Naive thymus-derived CD4-positive, alpha-beta T cell (primary cell): ENCODE measurements around the gene ABCC8. TPM values are rescaled to one million over a fixed set of nuclear protein-coding genes. Genes with fewer than 3 reads are reported as not detected.

Experiments used
- ATAC-seq: fragments of 150-1000 bp; cut with Tn5 transposase; 2 replicates; pipeline ENCODE4 v1.10.0; 2021; ENCODE audit warnings: mild to moderate bottlenecking, moderate library complexity
- CTCF ChIA-PET: fragments of 350-600 bp; sonication (Branson Sonifier 250); formaldehyde crosslinking; loops from one replicate; lab custom pipeline; 2021; ENCODE audit warnings: antibody characterized with exemption; lab: Charles Lee
- POLR2A ChIA-PET: fragments of 350-600 bp; sonication (Branson Sonifier 250); formaldehyde crosslinking; loops from one replicate; lab custom pipeline; 2021; ENCODE audit warnings: antibody characterized with exemption, inconsistent platforms; lab: Charles Lee
- DNase-seq, 9 donors: peaks; one replicate each; pipeline versions ENCODE4 v3.0.0 to v3.0.0-alpha.2; 2020 to 2022; ENCODE audit warnings: mixed read lengths in 1 of 9
- H3K27ac ChIP-seq: one replicate; pipeline ENCODE4 v1.7.0; 2013; ENCODE audit warnings: mild to moderate bottlenecking, low read depth, low read length, moderate library complexity
- H3K27me3 ChIP-seq, 2 donors: one replicate each; pipeline ENCODE4 v1.7.0; 2013; ENCODE audit warnings: low read length in 2 of 2, mild to moderate bottlenecking in 2 of 2, moderate library complexity in 2 of 2; ENCODE audit not compliant: control insufficient read depth in 2 of 2, insufficient read depth in 2 of 2
- H3K36me3 ChIP-seq, 3 experiments: 1 replicate in 2 of 3; 2 replicates in 1 of 3; pipeline ENCODE4 v1.7.0; 2013; ENCODE audit warnings: low read length in 3 of 3, mild to moderate bottlenecking in 3 of 3, moderate library complexity in 1 of 3; ENCODE audit not compliant: insufficient read depth in 3 of 3, control insufficient read depth in 2 of 3
- H3K4me1 ChIP-seq, 2 donors: one replicate each; pipeline ENCODE4 v1.7.0; 2013; ENCODE audit warnings: low read length in 2 of 2, mild to moderate bottlenecking in 2 of 2, moderate library complexity in 1 of 2; ENCODE audit not compliant: control insufficient read depth in 2 of 2, insufficient read depth in 2 of 2
- H3K4me3 ChIP-seq: 2 replicates; pipeline ENCODE4 v1.7.0; 2013; ENCODE audit warnings: mild to moderate bottlenecking, low read length
- H3K9me3 ChIP-seq, 3 experiments: 1 replicate in 2 of 3; 2 replicates in 1 of 3; pipeline ENCODE4 v1.7.0; 2013; ENCODE audit warnings: low read length in 3 of 3; ENCODE audit not compliant: control insufficient read depth in 2 of 3
- H3K27ac Mint-ChIP-seq, 9 donors: one replicate each; pipeline ENCODE4 v1.8.0; 2020 to 2022; ENCODE audit warnings: mixed read lengths in 9 of 9, mild to moderate bottlenecking in 8 of 9, moderate library complexity in 5 of 9, inconsistent platforms in 2 of 9
- H3K27me3 Mint-ChIP-seq, 5 donors: one replicate each; pipeline ENCODE4 v1.8.0; 2021 to 2022; ENCODE audit warnings: mixed read lengths in 5 of 5, mild to moderate bottlenecking in 1 of 5
- H3K36me3 Mint-ChIP-seq, 5 donors: one replicate each; pipeline ENCODE4 v1.8.0; 2020 to 2022; ENCODE audit warnings: mixed read lengths in 5 of 5, mild to moderate bottlenecking in 3 of 5, inconsistent platforms in 1 of 5
- H3K4me1 Mint-ChIP-seq, 7 donors: one replicate each; pipeline ENCODE4 v1.8.0; 2020 to 2022; ENCODE audit warnings: mixed read lengths in 7 of 7, mild to moderate bottlenecking in 3 of 7, inconsistent platforms in 1 of 7
- H3K4me3 Mint-ChIP-seq, 10 donors: one replicate each; pipeline ENCODE4 v1.8.0; 2020 to 2022; ENCODE audit warnings: mild to moderate bottlenecking in 10 of 10, mixed read lengths in 10 of 10, moderate library complexity in 6 of 10, inconsistent platforms in 2 of 10
- H3K9me3 Mint-ChIP-seq, 11 donors: one replicate each; pipeline ENCODE4 v1.8.0; 2020 to 2022; ENCODE audit warnings: mixed read lengths in 11 of 11, mild to moderate bottlenecking in 4 of 11, inconsistent platforms in 1 of 11, moderate library complexity in 1 of 11
- intact Hi-C, 2 donors: fragments of 100-400 bp; cut with micrococcal nuclease; formaldehyde crosslinking; loops; one replicate each; pipeline ENCODE4 v1.15.1; 2023
- polyA plus RNA-seq, 2 donors: library from polyadenylated mRNA; unstranded; fragments of 300-500 nt; fragmentation: Illumina TruSeq; gene quantifications; one replicate each; pipeline ENCODE4 v1.2.3, GENCODE V29; 2021
- total RNA-seq, 6 experiments: library from RNA in 5 of 6; stranded (reverse) in 5 of 6; gene quantifications; 1 replicate in 5 of 6; 2 replicates in 1 of 6; pipeline ENCODE4 v1.2.3 and lab custom pipeline; 2021 to 2026

ABCC8 gene
- total and polyA plus RNA-seq, 7 experiments from 2014 or later = 0.36 TPM; not detected in 6

DNA sequence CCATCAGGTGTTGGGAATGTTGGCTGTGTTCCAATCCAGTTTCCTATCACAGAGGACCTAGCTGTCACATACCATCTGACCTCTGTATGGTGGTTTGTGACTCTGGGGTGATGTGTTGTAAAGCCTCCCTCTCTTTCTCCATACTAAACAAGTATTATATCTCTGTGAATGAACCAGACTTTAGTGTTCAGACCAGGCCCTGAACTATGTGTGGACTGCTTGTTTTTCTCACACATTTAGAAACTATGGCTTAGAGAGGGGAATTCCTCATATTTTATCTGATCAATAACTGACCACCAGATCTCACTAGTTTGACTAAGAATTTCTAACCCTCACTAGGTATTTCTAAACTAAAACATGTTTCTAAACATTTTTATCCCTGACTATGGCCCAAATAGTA, 107.6 kb downstream of the ABCC8 start:
- ChIA-PET CTCF (no interaction called here), POLR2A (no interaction called here)
- H3K27me3 Mint-ChIP-seq = peaks cover 0 to 5% (median 0%) of the 10 kb centered on the region in 5 donors
- H3K4me1 Mint-ChIP-seq = peaks cover 0 to 10% (median 0%) of the 10 kb centered on the region in 7 donors
- no peak overlapping the region for H3K4me3 Mint-ChIP-seq
- no peak overlapping the region for H3K27ac ChIP-seq
- H3K9me3 Mint-ChIP-seq = peaks cover 8 to 61% (median 41%) of the 10 kb centered on the region in 11 donors
- no peaks in the 10 kb centered on the region for H3K27me3 ChIP-seq
- H3K4me1 ChIP-seq = no peaks in the 10 kb centered on the region
- ATAC-seq = no peak
- H3K36me3 Mint-ChIP-seq = peaks cover 39 to 58% (median 47%) of the 10 kb centered on the region in 5 donors
- no peak overlapping the region for H3K27ac Mint-ChIP-seq
- intact Hi-C loops = no loop called here
- no peak for DNase-seq
- H3K4me3 ChIP-seq = no peak overlapping the region
- H3K9me3 ChIP-seq = peaks cover 0 to 45% (median 4%) of the 10 kb centered on the region in 3 experiments
- H3K36me3 ChIP-seq = peaks cover 0 to 6% (median 0%) of the 10 kb centered on the region in 3 experiments

DNA sequence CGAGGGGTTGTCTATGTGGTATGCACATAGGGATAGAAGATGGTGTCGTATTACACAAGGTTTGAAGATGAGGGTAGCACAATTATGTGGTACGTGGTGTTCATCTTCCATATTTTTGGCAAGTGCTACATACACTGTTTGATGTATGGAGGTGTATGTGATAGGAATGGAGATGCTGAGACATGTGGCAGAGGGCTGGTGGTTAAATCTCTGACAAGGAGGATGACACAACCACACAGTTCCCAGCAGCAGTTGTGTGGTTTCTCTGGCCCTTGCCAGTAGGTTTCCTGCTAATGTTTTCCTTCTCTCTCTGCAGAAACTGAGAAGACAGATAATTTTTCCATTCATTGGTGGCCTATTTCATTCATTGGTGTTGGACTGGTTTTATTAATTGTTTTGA, 108.1 kb downstream of the ABCC8 start:
- no peak overlapping the region for H3K4me3 Mint-ChIP-seq
- H3K27ac Mint-ChIP-seq = no peak overlapping the region
- H3K27me3 ChIP-seq = no peaks in the 10 kb centered on the region
- H3K9me3 Mint-ChIP-seq = peaks cover 8 to 56% (median 41%) of the 10 kb centered on the region in 11 donors
- intact Hi-C loops = no loop called here
- ChIA-PET POLR2A (no interaction called here), CTCF (no interaction called here)
- H3K36me3 ChIP-seq = peaks cover 0 to 6% (median 0%) of the 10 kb centered on the region in 3 experiments
- peaks cover 0 to 5% (median 0%) of the 10 kb centered on the region in 5 donors for H3K27me3 Mint-ChIP-seq
- H3K27ac ChIP-seq = no peak overlapping the region
- H3K4me1 ChIP-seq = no peaks in the 10 kb centered on the region
- peaks cover 0 to 10% (median 0%) of the 10 kb centered on the region in 7 donors for H3K4me1 Mint-ChIP-seq
- H3K36me3 Mint-ChIP-seq = peaks cover 39 to 57% (median 47%) of the 10 kb centered on the region in 5 donors
- H3K9me3 ChIP-seq = peaks cover 0 to 42% (median 4%) of the 10 kb centered on the region in 3 experiments
- no peak for ATAC-seq
- no peak for DNase-seq
- no peak overlapping the region for H3K4me3 ChIP-seq

DNA sequence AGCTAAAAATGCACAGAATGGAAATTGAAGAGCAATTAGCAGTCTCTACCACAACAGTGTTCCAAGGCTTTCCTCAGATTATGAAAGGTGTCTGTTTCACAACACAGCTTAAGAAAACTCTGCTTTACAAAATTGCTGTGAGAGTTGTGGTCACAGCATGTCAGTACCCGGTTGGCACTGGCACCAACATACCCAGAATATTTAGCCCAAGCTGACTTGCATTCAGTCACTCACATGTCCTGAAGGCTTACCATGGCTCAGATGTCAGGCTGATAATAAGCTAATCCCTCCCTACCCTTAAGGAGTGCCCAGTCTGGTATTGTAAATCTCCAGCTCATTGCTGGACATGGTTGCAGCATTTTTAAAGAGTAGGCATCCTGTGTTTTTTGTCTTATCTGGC, 110.2 kb downstream of the ABCC8 start:
- H3K9me3 ChIP-seq = peaks cover 0 to 21% (median 3%) of the 10 kb centered on the region in 3 experiments
- no peak for ATAC-seq
- H3K27ac ChIP-seq = no peak overlapping the region
- no peak overlapping the region for H3K4me3 ChIP-seq
- H3K36me3 Mint-ChIP-seq = peaks cover 28 to 43% (median 39%) of the 10 kb centered on the region in 5 donors
- peaks cover 0 to 10% (median 0%) of the 10 kb centered on the region in 7 donors for H3K4me1 Mint-ChIP-seq
- CTCF ChIA-PET = interaction anchor here (1.2 kb wide), 1 partner anchor 11 kb away, joined by 4 read pairs; no protein-coding TSS in a partner anchor
- H3K4me1 ChIP-seq = no peaks in the 10 kb centered on the region
- DNase-seq = no peak
- H3K36me3 ChIP-seq = peaks cover 0 to 6% (median 0%) of the 10 kb centered on the region in 3 experiments
- no peak overlapping the region for H3K4me3 Mint-ChIP-seq
- intact Hi-C loops = no loop called here
- POLR2A ChIA-PET = no interaction called here
- no peak overlapping the region for H3K27ac Mint-ChIP-seq
- peaks cover 3 to 35% (median 25%) of the 10 kb centered on the region in 11 donors for H3K9me3 Mint-ChIP-seq
- H3K27me3 ChIP-seq = no peaks in the 10 kb centered on the region
- H3K27me3 Mint-ChIP-seq = peaks cover 0 to 9% (median 0%) of the 10 kb centered on the region in 5 donors

DNA sequence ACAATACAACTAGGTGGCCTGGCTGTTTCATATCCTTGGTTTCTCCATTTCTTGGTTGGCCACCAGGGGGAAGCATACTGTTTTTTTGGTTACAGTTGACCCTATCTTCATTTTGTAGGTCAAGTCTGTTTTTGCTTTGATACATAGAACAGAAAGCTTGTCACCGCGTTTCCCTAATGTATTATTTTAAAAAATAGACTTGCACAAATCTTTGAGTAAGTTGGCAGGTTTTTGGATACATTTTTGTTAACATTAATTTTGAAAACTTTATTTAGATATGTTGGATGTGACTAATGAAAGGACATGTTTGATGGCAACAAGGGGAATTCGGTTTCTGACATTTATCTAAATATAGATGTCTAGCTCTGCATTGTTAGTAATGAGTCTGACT, 122.0 kb downstream of the ABCC8 start:
- H3K36me3 Mint-ChIP-seq = peaks cover 0 to 9% (median 3%) of the 10 kb centered on the region in 5 donors
- no peak overlapping the region for H3K4me3 ChIP-seq
- ChIA-PET POLR2A (interaction anchor here (0.6 to 1.9 kb wide), 5 partner anchors 10 to 1172 kb away, joined by 3 to 7 read pairs (median 4); partner anchors contain the start of gene TSG101), CTCF (interaction anchor here (0.7 to 2.0 kb wide), 6 partner anchors 25 to 424 kb away, joined by 3 to 6 read pairs (median 4); no protein-coding TSS in a partner anchor)
- peaks cover 10% of the 10 kb centered on the region in 2 donors for H3K4me1 ChIP-seq
- peaks cover 0 to 49% (median 0%) of the 10 kb centered on the region in 5 donors for H3K27me3 Mint-ChIP-seq
- intact Hi-C loops = loop anchor here (1.0 to 10.0 kb wide), 6 partner anchors 35 to 620 kb away; partner anchors contain the start of genes C11orf58 (in 1 of the 2) and RPS13 (in 1 of the 2)
- peak overlapping the region in 9 of 10 donors; percentile 83 to 95 (median 90) for H3K4me3 Mint-ChIP-seq
- H3K27me3 ChIP-seq = no peaks in the 10 kb centered on the region
- H3K9me3 ChIP-seq = no peaks in the 10 kb centered on the region
- H3K4me1 Mint-ChIP-seq = peaks cover 28 to 31% (median 29%) of the 10 kb centered on the region in 7 donors
- peaks cover 0 to 8% (median 3%) of the 10 kb centered on the region in 11 donors for H3K9me3 Mint-ChIP-seq
- no peak overlapping the region for H3K27ac ChIP-seq
- peak overlapping the region in 6 of 9 donors; percentile 29 to 84 (median 60) for H3K27ac Mint-ChIP-seq
- no peaks in the 10 kb centered on the region for H3K36me3 ChIP-seq
- DNase-seq = peak in 8 of 9 donors; percentile 27 to 55 (median 50)
- ATAC-seq = peak; percentile 43

DNA sequence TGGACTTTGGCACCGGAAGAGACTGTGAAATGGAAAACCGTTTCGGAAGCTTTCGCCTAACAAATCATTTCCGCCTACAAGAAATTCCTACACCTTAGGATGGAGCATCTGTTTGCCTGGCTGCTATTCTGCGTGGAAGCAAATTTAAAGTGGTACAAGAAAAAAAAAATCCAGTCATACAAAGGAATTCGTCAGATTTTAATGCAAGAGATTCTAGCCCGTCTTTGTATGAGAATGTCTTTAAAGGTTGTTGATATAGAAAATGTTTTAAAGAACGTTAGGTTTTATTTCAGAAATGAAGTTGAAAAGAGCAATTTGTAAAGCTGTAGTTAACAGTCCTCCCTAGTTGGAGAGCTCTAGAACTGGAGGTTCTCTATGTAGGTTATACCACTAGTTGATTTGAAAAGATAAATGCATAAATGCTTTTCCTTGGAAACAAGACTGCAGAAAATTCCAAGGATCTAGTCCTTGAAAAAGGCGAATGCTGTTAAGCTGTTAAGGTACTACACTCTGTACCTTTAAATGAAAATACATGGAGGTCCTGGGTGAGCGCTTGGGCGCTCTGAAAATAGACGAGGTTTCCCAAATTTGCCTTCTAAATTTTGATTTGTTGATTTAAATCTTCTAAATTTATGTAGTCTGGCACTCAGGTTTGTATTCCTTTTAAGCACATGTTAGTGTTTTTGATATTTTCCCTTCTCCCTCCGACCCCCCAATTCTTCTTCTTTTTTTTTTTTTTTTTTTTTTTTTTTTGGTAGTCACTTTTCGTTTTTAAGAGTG, 122.6 kb downstream of the ABCC8 start:
- H3K4me1 Mint-ChIP-seq = peaks cover 27 to 31% (median 29%) of the 10 kb centered on the region in 7 donors
- H3K9me3 ChIP-seq = no peaks in the 10 kb centered on the region

More for the DNA sequence above, 122.6 kb downstream of the ABCC8 start:
- Histone ChIP-seq H3K4me3 (peak overlapping the region; percentile 77), H3K27me3 (no peaks in the 10 kb centered on the region), H3K27ac (no peak overlapping the region), H3K4me1 (peaks cover 10% of the 10 kb centered on the region in 2 donors), H3K36me3 (no peaks in the 10 kb centered on the region)
- DNase-seq (peak in 3 of 9 donors; percentile 3 to 14 (median 5)), ATAC-seq (no peak)
- H3K27me3 Mint-ChIP-seq = peaks cover 0 to 50% (median 0%) of the 10 kb centered on the region in 5 donors
- intact Hi-C loops = loop anchor here (1.0 to 10.0 kb wide), 10 partner anchors 31 to 619 kb away; partner anchors contain the start of genes C11orf58 (in 1 of the 2), NUCB2 (in 1 of the 2) and RPS13 (in 1 of the 2)
- H3K4me3 Mint-ChIP-seq = peak overlapping the region; percentile 88 to 95 (median 90)
- peak overlapping the region; percentile 29 to 85 (median 54) for H3K27ac Mint-ChIP-seq
- ChIA-PET POLR2A (interaction anchor here (0.6 to 2.9 kb wide), 9 partner anchors 9 to 1173 kb away, joined by 3 to 17 read pairs (median 4); partner anchors contain the start of genes NUCB2 and TSG101), CTCF (interaction anchor here (0.7 to 2.0 kb wide), 7 partner anchors 24 to 423 kb away, joined by 3 to 6 read pairs (median 4); partner anchors contain the start of gene NUCB2)
- H3K36me3 Mint-ChIP-seq = peaks cover 0 to 13% (median 1%) of the 10 kb centered on the region in 5 donors
- peaks cover 0 to 5% (median 3%) of the 10 kb centered on the region in 11 donors for H3K9me3 Mint-ChIP-seq
